ENCODE results near the gene COMMD4. TPM values are rescaled to one million over a fixed set of nuclear protein-coding genes. Genes with fewer than 3 reads are reported as not detected.

COMMD4 gene
- total RNA-seq, 2 experiments from 2014 or later = 67.1 to 72.3 TPM

GRCh38 chr15:75367913-75368688, 32.2 kb downstream of the COMMD4 start, which contains the start of gene MAN2C1:
TSS of gene MAN2C1 (minus strand) at chr15:75368607. CDS start at chr15:75368583, 24 bp downstream.
- Mint-ChIP-seq H3K4me1 (ENCODE audit: low read depth) (peaks cover 23% of the 10 kb centered on the region), H3K4me3 (peak within 1 kb of the TSS; percentile 92), H3K27me3 (no peaks in the 10 kb centered on the region), H3K9me3 (no peaks in the 10 kb centered on the region), H3K27ac (peak within 1 kb of the TSS; percentile 94), H3K36me3 (ENCODE audit: low read depth) (peaks cover 38% of the 10 kb centered on the region)
- ATAC-seq = peak; percentile 95
- CTCF ChIA-PET = interaction anchor here (0.6 to 4.0 kb wide), 39 partner anchors 9 to 411 kb away, joined by 3 to 37 read pairs (median 4); partner anchors contain the start of genes IMP3, NEIL1, PPCDC and PTPN9
- DNase-seq = peak; percentile 96
- POLR2A ChIA-PET = interaction anchor here (0.6 to 6.2 kb wide), 28 partner anchors 9 to 1537 kb away, joined by 3 to 81 read pairs (median 5); partner anchors contain the start of genes IMP3, NEIL1, SIN3A and SNX33
- no peak for TF ChIP-seq CTCF (IDR thresholded peaks at IDR 0.05)
- intact Hi-C loops (cut with micrococcal nuclease) = loop anchor here (5.0 to 10.0 kb wide), 2 partner anchors 84 to 277 kb away; partner anchors contain the start of genes IMP3, SIN3A and SNX33

GRCh38 chr15:75368689-75369239, 32.9 kb downstream of the COMMD4 start:
- POLR2A ChIA-PET = interaction anchor here (0.7 to 6.2 kb wide), 20 partner anchors 8 to 458 kb away, joined by 3 to 81 read pairs (median 7); partner anchors contain the start of genes IMP3, NEIL1, SIN3A and SNX33
- no peaks in the 10 kb centered on the region for H3K9me3 Mint-ChIP-seq
- peak; percentile 32 for DNase-seq
- H3K27me3 Mint-ChIP-seq = no peaks in the 10 kb centered on the region
- TF ChIP-seq CTCF (IDR thresholded peaks at IDR 0.05) = no peak
- peak overlapping the region; percentile 94 for H3K27ac Mint-ChIP-seq
- H3K36me3 Mint-ChIP-seq (ENCODE audit: low read depth) = peaks cover 42% of the 10 kb centered on the region
- ATAC-seq = no peak
- intact Hi-C loops (cut with micrococcal nuclease) = loop anchor here (5.0 to 10.0 kb wide), 2 partner anchors 84 to 276 kb away; partner anchors contain the start of genes IMP3, SIN3A and SNX33
- CTCF ChIA-PET = interaction anchor here (1.2 to 4.0 kb wide), 17 partner anchors 10 to 315 kb away, joined by 3 to 37 read pairs (median 12); partner anchors contain the start of genes IMP3, PTPN9, SIN3A and SNX33
- peaks cover 23% of the 10 kb centered on the region for H3K4me1 Mint-ChIP-seq (ENCODE audit: low read depth)
- peak overlapping the region; percentile 92 for H3K4me3 Mint-ChIP-seq

- peaks cover 45% of the 10 kb centered on the region for H3K36me3 Mint-ChIP-seq (ENCODE audit: low read depth)
- peak overlapping the region; percentile 94 for H3K27ac Mint-ChIP-seq
- CTCF ChIA-PET = interaction anchor here (0.6 to 3.3 kb wide), 4 partner anchors 18 to 270 kb away, joined by 3 to 25 read pairs (median 3); partner anchors contain the start of gene IMP3
Observed at GRCh38 chr15:75369897-75370581, 34.2 kb downstream of the COMMD4 start.

GRCh38 chr15:75371486-75371885, 35.6 kb downstream of the COMMD4 start:
- ATAC-seq (no peak), DNase-seq (no peak)
- no peaks in the 10 kb centered on the region for H3K27me3 Mint-ChIP-seq
- no peak for TF ChIP-seq CTCF (IDR thresholded peaks at IDR 0.05)
- ChIA-PET POLR2A (interaction anchor here (0.7 to 6.2 kb wide), 5 partner anchors 12 to 269 kb away, joined by 3 to 81 read pairs (median 3); partner anchors contain the start of genes NEIL1 and SNUPN), CTCF (interaction anchor here (1.0 kb wide), 1 partner anchor 270 kb away, joined by 3 read pairs; no protein-coding TSS in a partner anchor)
- peaks cover 23% of the 10 kb centered on the region for H3K4me1 Mint-ChIP-seq (ENCODE audit: low read depth)
- intact Hi-C loops (cut with micrococcal nuclease) = no loop called here
- peaks cover 50% of the 10 kb centered on the region for H3K36me3 Mint-ChIP-seq (ENCODE audit: low read depth)
- no peaks in the 10 kb centered on the region for H3K9me3 Mint-ChIP-seq
- peak overlapping the region; percentile 44 for H3K27ac Mint-ChIP-seq
- H3K4me3 Mint-ChIP-seq = no peak overlapping the region

More at GRCh38 chr15:75369897-75370581, 34.2 kb downstream of the COMMD4 start:
- Mint-ChIP-seq H3K9me3 (no peaks in the 10 kb centered on the region), H3K4me1 (ENCODE audit: low read depth) (peaks cover 23% of the 10 kb centered on the region), H3K27me3 (no peaks in the 10 kb centered on the region), H3K4me3 (peak overlapping the region; percentile 92)
- TF ChIP-seq CTCF (IDR thresholded peaks at IDR 0.05) = no peak
- DNase-seq (no peak), ATAC-seq (no peak)
- POLR2A ChIA-PET = interaction anchor here (1.3 to 6.2 kb wide), 4 partner anchors 18 to 85 kb away, joined by 3 to 81 read pairs (median 18); partner anchors contain the start of gene NEIL1
- intact Hi-C loops (cut with micrococcal nuclease) = loop anchor here (5.0 to 10.0 kb wide), 2 partner anchors 82 to 275 kb away; partner anchors contain the start of genes IMP3, SIN3A and SNX33
